MM.1S (cell line): ENCODE results near the gene SDCBP2.

Experiments
- DNase-seq: peaks from one replicate; pipeline ENCODE4 v3.0.0-alpha.2; 2015
- H2AFZ ChIP-seq: fragments of 300-600 bp; sonication (generic); 2 replicates; pipeline ENCODE4 v1.6.0; 2016; ENCODE audit warnings: antibody characterized with exemption, low read length
- H3F3A ChIP-seq: fragments of 300-600 bp; sonication (generic); 2 replicates; pipeline ENCODE4 v1.6.1; 2016; ENCODE audit warnings: mild to moderate bottlenecking, antibody characterized with exemption, low read length, moderate library complexity, mixed read lengths; ENCODE audit not compliant: insufficient read depth
- H3K27ac ChIP-seq: fragments of 300-600 bp; sonication (generic); 2 replicates; pipeline ENCODE4 v1.5.1; 2016; ENCODE audit warnings: mild to moderate bottlenecking, low read length
- H3K27me3 ChIP-seq: fragments of 300-600 bp; sonication (generic); replicated peaks from 2 replicates; pipeline ENCODE4 v1.6.0; 2016; ENCODE audit warnings: low read length; ENCODE audit not compliant: insufficient read depth
- H3K36me3 ChIP-seq: fragments of 300-600 bp; sonication (generic); replicated peaks from 2 replicates; pipeline ENCODE4 v1.6.1; 2016; ENCODE audit warnings: mild to moderate bottlenecking, low read length, mixed read lengths; ENCODE audit not compliant: insufficient read depth
- H3K4me1 ChIP-seq: fragments of 300-600 bp; sonication (generic); 2 replicates; pipeline ENCODE4 v1.6.1; 2016; ENCODE audit warnings: low read length, mixed read lengths
- H3K4me2 ChIP-seq: fragments of 300-600 bp; sonication (generic); 2 replicates; pipeline ENCODE4 v1.6.0; 2016; ENCODE audit warnings: low read depth, low read length
- H3K4me3 ChIP-seq: fragments of 300-600 bp; sonication (generic); 2 replicates; pipeline ENCODE4 v1.5.1; 2016; ENCODE audit warnings: low read length, mixed read lengths
- H3K79me2 ChIP-seq: fragments of 300-600 bp; sonication (generic); 2 replicates; pipeline ENCODE4 v1.6.1; 2016; ENCODE audit warnings: mixed run types, low read length, mixed read lengths
- H3K9ac ChIP-seq: fragments of 300-600 bp; sonication (generic); 2 replicates; pipeline ENCODE4 v1.6.1; 2016; ENCODE audit warnings: low read length, mixed read lengths
- H3K9me2 ChIP-seq: fragments of 300-600 bp; sonication (generic); replicated peaks from 2 replicates; pipeline ENCODE4 v1.6.1; 2016; ENCODE audit warnings: mild to moderate bottlenecking, low read length, mixed read lengths; ENCODE audit not compliant: insufficient read depth
- H3K9me3 ChIP-seq: fragments of 300-600 bp; sonication (generic); replicated peaks from 2 replicates; pipeline ENCODE4 v1.6.1; 2016; ENCODE audit warnings: mild to moderate bottlenecking, low read length, mixed read lengths; ENCODE audit not compliant: insufficient read depth
- H4K20me1 ChIP-seq: fragments of 300-600 bp; sonication (generic); 2 replicates; pipeline ENCODE4 v1.6.1; 2016; ENCODE audit warnings: mild to moderate bottlenecking, low read length, moderate library complexity, mixed read lengths; ENCODE audit not compliant: insufficient read depth
- CTCF ChIP-seq: fragments of 300-600 bp; sonication (generic); IDR thresholded peaks from 2 replicates; pipeline ENCODE4 v1.5.1; 2016; ENCODE audit warnings: antibody characterized with exemption, low read length, mixed read lengths
- EZH2 ChIP-seq: fragments of 300-600 bp; sonication (generic); optimal IDR thresholded peaks from 2 replicates; pipeline ENCODE3; 2017; ENCODE audit warnings: low read depth, mild to moderate bottlenecking, antibody characterized with exemption, low read length, mixed read lengths
- EZH2phosphoT487 ChIP-seq: fragments of 300-600 bp; sonication (generic); IDR thresholded peaks from 2 replicates; pipeline ENCODE4 v1.6.1; 2018; ENCODE audit warnings: antibody characterized with exemption, low read length

The SDCBP2 gene

GRCh38 chr20:1291191-1291741 lies 37.7 kb downstream of the SDCBP2 start:
- H2AFZ ChIP-seq: no peak overlapping the region
- TF ChIP-seq CTCF (no peak), EZH2 (no peak), EZH2phosphoT487 (no peak)
- H3K27ac ChIP-seq: no peak overlapping the region
- no peaks in the 10 kb centered on the region for H3K9me3 ChIP-seq
- H3K36me3 ChIP-seq: no peaks in the 10 kb centered on the region
- no peak for DNase-seq
- no peaks in the 10 kb centered on the region for H3F3A ChIP-seq
- H3K9ac ChIP-seq: no peak overlapping the region
- no peaks in the 10 kb centered on the region for H3K9me2 ChIP-seq
- no peak overlapping the region for H3K4me2 ChIP-seq
- no peaks in the 10 kb centered on the region for H3K27me3 ChIP-seq
- no peaks in the 10 kb centered on the region for H3K79me2 ChIP-seq
- peaks cover 13% of the 10 kb centered on the region for H3K4me1 ChIP-seq
- H3K4me3 ChIP-seq: no peak overlapping the region
- no peaks in the 10 kb centered on the region for H4K20me1 ChIP-seq

- Histone ChIP-seq H3K9ac (no peak overlapping the region), H3K27ac (no peak overlapping the region), H3K9me3 (no peaks in the 10 kb centered on the region), H3F3A (no peaks in the 10 kb centered on the region), H2AFZ (no peak overlapping the region), H3K4me1 (peaks cover 13% of the 10 kb centered on the region), H3K27me3 (no peaks in the 10 kb centered on the region), H3K79me2 (no peaks in the 10 kb centered on the region), H3K4me3 (no peak overlapping the region), H3K9me2 (no peaks in the 10 kb centered on the region), H3K4me2 (peak overlapping the region; percentile 51), H4K20me1 (no peaks in the 10 kb centered on the region), H3K36me3 (no peaks in the 10 kb centered on the region)
- TF ChIP-seq EZH2phosphoT487: no peak
- DNase-seq: no peak
These were observed 41.0 kb downstream of the SDCBP2 start for GRCh38 chr20:1287787-1288569.

- Histone ChIP-seq H3K36me3 (no peaks in the 10 kb centered on the region), H3K9me2 (no peaks in the 10 kb centered on the region), H3K9ac (no peak overlapping the region), H3K79me2 (no peaks in the 10 kb centered on the region), H4K20me1 (no peaks in the 10 kb centered on the region), H3K9me3 (no peaks in the 10 kb centered on the region), H3K27ac (no peak overlapping the region), H3K4me1 (peaks cover 13% of the 10 kb centered on the region), H3F3A (no peaks in the 10 kb centered on the region), H3K4me3 (no peak overlapping the region), H3K27me3 (no peaks in the 10 kb centered on the region), H3K4me2 (peak overlapping the region; percentile 51), H2AFZ (peak overlapping the region; percentile 3; the same call in 1 of the 2 replicates)
- no peak for TF ChIP-seq EZH2
- TF ChIP-seq EZH2phosphoT487: no peak
- no peak for TF ChIP-seq CTCF
- DNase-seq: peak; percentile 79
These were observed 41.6 kb downstream of the SDCBP2 start for GRCh38 chr20:1287306-1287705.
